Measurements from ENCODE around the gene GLRX5. TPM values are rescaled to one million over a fixed set of nuclear protein-coding genes. Genes with fewer than 3 reads are reported as not detected.

GLRX5 gene
- total RNA-seq, 1 experiment from 2014 or later, result 23.2 TPM

- Histone ChIP-seq H2AFZ (no peak overlapping the region), H3K4me2 (no peak overlapping the region), H3K27me3 (ENCODE audit: insufficient read depth, low read depth) (no peaks in the 10 kb centered on the region), H3K79me2 (ENCODE audit: low read depth) (no peaks in the 10 kb centered on the region), H3K4me3 (no peak overlapping the region), H3K27ac (no peak overlapping the region), H3F3A (ENCODE audit: insufficient read depth, low read depth) (peaks cover 8% of the 10 kb centered on the region), H3K9me2 (ENCODE audit: insufficient read depth) (no peaks in the 10 kb centered on the region), H3K4me1 (replicated peaks; ENCODE audit: insufficient read depth) (peaks cover 20% of the 10 kb centered on the region), H3K9me3 (ENCODE audit: insufficient read depth, low read depth) (no peaks in the 10 kb centered on the region), H3K36me3 (ENCODE audit: low read depth) (no peaks in the 10 kb centered on the region), H4K20me1 (ENCODE audit: insufficient read depth) (no peaks in the 10 kb centered on the region)
- no TSS peak for BruUV-seq (replicated peaks)
- TF ChIP-seq CTCF (conservative IDR thresholded peaks at IDR 0.05) (no peak), EZH2 (IDR thresholded peaks at IDR 0.05; ENCODE audit: low read depth) (no peak)
- ChIA-PET POLR2A (ENCODE audit: unreplicated experiment) (no interaction called here), CTCF (no interaction called here)
- no peak for DNase-seq
- intact Hi-C loops (cut with micrococcal nuclease; ENCODE audit: unreplicated experiment), result no loop called here
These were observed 24.0 kb upstream of the GLRX5 start for GRCh38 chr14:95510804-95511203.

GRCh38 chr14:95511687-95512086 lies 23.2 kb upstream of the GLRX5 start:
- Histone ChIP-seq H3K4me1 (replicated peaks; ENCODE audit: insufficient read depth) (peaks cover 17% of the 10 kb centered on the region), H3K9me2 (ENCODE audit: insufficient read depth) (no peaks in the 10 kb centered on the region), H2AFZ (no peak overlapping the region), H4K20me1 (ENCODE audit: insufficient read depth) (no peaks in the 10 kb centered on the region), H3K9me3 (ENCODE audit: insufficient read depth, low read depth) (no peaks in the 10 kb centered on the region), H3K27me3 (ENCODE audit: insufficient read depth, low read depth) (no peaks in the 10 kb centered on the region), H3K36me3 (ENCODE audit: low read depth) (no peaks in the 10 kb centered on the region), H3F3A (ENCODE audit: insufficient read depth, low read depth) (peaks cover 8% of the 10 kb centered on the region), H3K4me2 (no peak overlapping the region), H3K27ac (no peak overlapping the region), H3K79me2 (ENCODE audit: low read depth) (no peaks in the 10 kb centered on the region), H3K4me3 (no peak overlapping the region)
- BruUV-seq (replicated peaks), result no TSS peak
- intact Hi-C loops (cut with micrococcal nuclease; ENCODE audit: unreplicated experiment), result no loop called here
- TF ChIP-seq CTCF (conservative IDR thresholded peaks at IDR 0.05) (no peak), EZH2 (IDR thresholded peaks at IDR 0.05; ENCODE audit: low read depth) (no peak)
- ChIA-PET CTCF (no interaction called here), POLR2A (ENCODE audit: unreplicated experiment) (no interaction called here)
- no peak for DNase-seq

- CTCF ChIA-PET, result no interaction called here
- H3K4me1 ChIP-seq (replicated peaks; ENCODE audit: insufficient read depth), result peaks cover 2% of the 10 kb centered on the region
- intact Hi-C loops (cut with micrococcal nuclease; ENCODE audit: unreplicated experiment), result no loop called here
- TF ChIP-seq CTCF (conservative IDR thresholded peaks at IDR 0.05) (no peak), EZH2 (IDR thresholded peaks at IDR 0.05; ENCODE audit: low read depth) (no peak)
- no peaks in the 10 kb centered on the region for H3K79me2 ChIP-seq (ENCODE audit: low read depth)
- H3K9me3 ChIP-seq (ENCODE audit: insufficient read depth, low read depth), result no peaks in the 10 kb centered on the region
- H3K9me2 ChIP-seq (ENCODE audit: insufficient read depth), result no peaks in the 10 kb centered on the region
- H3K36me3 ChIP-seq (ENCODE audit: low read depth), result no peaks in the 10 kb centered on the region
- POLR2A ChIA-PET (ENCODE audit: unreplicated experiment), result no interaction called here
- no peaks in the 10 kb centered on the region for H3K27me3 ChIP-seq (ENCODE audit: insufficient read depth, low read depth)
- no peak overlapping the region for H3K27ac ChIP-seq
- H2AFZ ChIP-seq, result no peak overlapping the region
- no peak overlapping the region for H3K4me2 ChIP-seq
- H3F3A ChIP-seq (ENCODE audit: insufficient read depth, low read depth), result no peaks in the 10 kb centered on the region
- BruUV-seq (replicated peaks), result no TSS peak
- H3K4me3 ChIP-seq, result no peak overlapping the region
- no peak for DNase-seq
- no peaks in the 10 kb centered on the region for H4K20me1 ChIP-seq (ENCODE audit: insufficient read depth)
These were observed 21.6 kb upstream of the GLRX5 start for GRCh38 chr14:95513291-95513690.
